GM12878 (cell line): Measurements from ENCODE around the gene POFUT1. TPM values are rescaled to one million over a fixed set of nuclear protein-coding genes. Genes with fewer than 3 reads are reported as not detected.
A peak's percentile ranks its signal among the peaks of the same experiment; 100 is the strongest.

Experiments used
- ATAC-seq: fragments of 200-7000 bp; cut with Tn5 transposase; 3 replicates; pipeline ENCODE4 v1.9.1; 2020; ENCODE audit warnings: mild to moderate bottlenecking, moderate library complexity
- BruUV-seq: library from RNA; stranded (reverse); fragments of 400-500 nt; replicated peaks from 2 replicates; lab custom pipeline; 2021; lab: Mats Ljungman, UMichigan
- CTCF ChIA-PET: fragments of 300-600 bp; sonication (Branson Sonifier 250); formaldehyde crosslinking; extraction: SDS; loops from one replicate; lab custom pipeline; 2021; ENCODE audit warnings: inconsistent platforms; lab: Yijun Ruan, JAX
- POLR2A ChIA-PET: fragments of 350-600 bp; formaldehyde crosslinking; extraction: SDS; loops from one replicate; lab custom pipeline; 2021; ENCODE audit warnings: inconsistent platforms; lab: Charles Lee
- RAD21 ChIA-PET: fragments of 300-600 bp; sonication (Branson Sonifier 250); formaldehyde crosslinking; loops from one replicate; lab custom pipeline; 2023; ENCODE audit warnings: antibody characterized with exemption; ENCODE audit not compliant: unreplicated experiment; lab: Charles Lee
- SMC1A ChIA-PET: fragments of 300-600 bp; sonication (Branson Sonifier 250); formaldehyde crosslinking; loops from one replicate; lab custom pipeline; 2023; ENCODE audit not compliant: unreplicated experiment, uncharacterized antibody; lab: Charles Lee
- DNase-seq: peaks from one replicate; pipeline ENCODE4 v3.0.0-alpha.2; 2011; ENCODE audit warnings: low read depth, low spot score
- FAIRE-seq: peaks from 3 replicates; lab custom pipeline; 2011; peaks lifted over from hg19 to GRCh38; lab: Jason Lieb, UNC
- H2AFZ ChIP-seq: 2 replicates; pipeline ENCODE4 v1.6.0; 2011; ENCODE audit warnings: low read depth, low read length, control low read depth; ENCODE audit not compliant: control insufficient read depth
- H3K27ac ChIP-seq: 2 replicates; pipeline ENCODE4 v1.5.1; 2011; ENCODE audit warnings: control low read depth; ENCODE audit not compliant: control insufficient read depth, insufficient read depth
- H3K27me3 ChIP-seq, 2 experiments: replicated peaks in 1 of 2; 2 replicates each; pipeline versions ENCODE4 v1.6.0 to v1.6.1; 2011; ENCODE audit warnings: low read length in 1 of 2; ENCODE audit not compliant: control insufficient read depth in 2 of 2, insufficient read depth in 2 of 2
- H3K36me3 ChIP-seq, 2 experiments: 2 replicates each; pipeline ENCODE4 v1.5.1; 2011; ENCODE audit warnings: low read length in 1 of 2; ENCODE audit not compliant: control insufficient read depth in 2 of 2, insufficient read depth in 2 of 2
- H3K4me1 ChIP-seq: 2 replicates; pipeline ENCODE4 v1.6.1; 2011; ENCODE audit warnings: mild to moderate bottlenecking, low read length, moderate library complexity, mixed read lengths; ENCODE audit not compliant: control insufficient read depth, insufficient read depth
- H3K4me2 ChIP-seq: 2 replicates; pipeline ENCODE4 v1.6.0; 2011; ENCODE audit warnings: control low read depth; ENCODE audit not compliant: control insufficient read depth, insufficient read depth
- H3K4me3 ChIP-seq: fragments of 200-600 bp; sonication (generic); 2 replicates; pipeline ENCODE4 v1.5.1; 2016
- H3K79me2 ChIP-seq: 2 replicates; pipeline ENCODE4 v1.6.0; 2011; ENCODE audit warnings: low read length; ENCODE audit not compliant: control insufficient read depth, insufficient read depth
- H3K9ac ChIP-seq: 2 replicates; pipeline ENCODE4 v1.8.0; 2011; ENCODE audit warnings: low read length, control low read depth, mixed read lengths; ENCODE audit not compliant: control insufficient read depth, insufficient read depth
- H3K9me3 ChIP-seq: replicated peaks from 3 replicates; pipeline ENCODE4 v1.5.1; 2011; ENCODE audit warnings: mild to moderate bottlenecking, low read length; ENCODE audit not compliant: control insufficient read depth, insufficient read depth
- H4K20me1 ChIP-seq: 2 replicates; pipeline ENCODE4 v1.6.0; 2011; ENCODE audit not compliant: control insufficient read depth, insufficient read depth
- BHLHE40 ChIP-seq, 2 experiments: fragments of 450-650 bp in 1 of 2; IDR thresholded peaks; 2 replicates each; pipeline ENCODE4 v1.6.1; 2011 to 2017; ENCODE audit warnings: low read depth in 2 of 2, borderline replicate concordance in 1 of 2, improper control_type of control experiment in 1 of 2, low read length in 1 of 2, mild to moderate bottlenecking in 1 of 2
- EGR1 ChIP-seq, 2 experiments: IDR thresholded peaks; 1 replicate in 1 of 2; 2 replicates in 1 of 2; pipeline ENCODE4 v1.6.1; 2011 to 2012; ENCODE audit warnings: low read depth in 2 of 2, low read length in 2 of 2, borderline replicate concordance in 1 of 2, mild to moderate bottlenecking in 1 of 2, moderate library complexity in 1 of 2
- HDGF ChIP-seq: fragments of 450-650 bp; IDR thresholded peaks from 2 replicates; pipeline ENCODE4 v1.6.1; 2016; ENCODE audit warnings: antibody characterized with exemption
- MLLT1 ChIP-seq: fragments of 450-650 bp; IDR thresholded peaks from 2 replicates; pipeline ENCODE4 v1.6.1; 2016; ENCODE audit warnings: mild to moderate bottlenecking
- MTA3 ChIP-seq: IDR thresholded peaks from 2 replicates; pipeline ENCODE4 v1.6.1; 2012; ENCODE audit warnings: low read length, inconsistent platforms, borderline replicate concordance
- NFYB ChIP-seq: IDR thresholded peaks from 2 replicates; pipeline ENCODE4 v1.6.1; 2011; ENCODE audit warnings: low read depth, mild to moderate bottlenecking, low read length, improper control_type of control experiment, moderate library complexity; ENCODE audit not compliant: insufficient read depth
- NR2F1 ChIP-seq: fragments of 450-650 bp; conservative IDR thresholded peaks from 2 replicates; pipeline ENCODE4 v1.6.1; 2017; ENCODE audit warnings: mild to moderate bottlenecking
- PML ChIP-seq: IDR thresholded peaks from 2 replicates; pipeline ENCODE4 v1.6.1; 2012; ENCODE audit warnings: low read length, inconsistent platforms
- POLR2A ChIP-seq: IDR thresholded peaks from 2 replicates; pipeline ENCODE4 v1.6.1; 2011; ENCODE audit warnings: low read depth, mild to moderate bottlenecking, low read length
- POLR2AphosphoS5 ChIP-seq: IDR thresholded peaks from 2 replicates; pipeline ENCODE4 v1.6.1; 2011; ENCODE audit warnings: mild to moderate bottlenecking, low read length, inconsistent platforms
- USF2 ChIP-seq: IDR thresholded peaks from 2 replicates; pipeline ENCODE4 v1.6.1; 2011; ENCODE audit warnings: low read depth, low read length, improper control_type of control experiment, borderline replicate concordance
- YY1 ChIP-seq: IDR thresholded peaks from 2 replicates; pipeline ENCODE4 v1.6.1; 2011; ENCODE audit warnings: low read depth, mild to moderate bottlenecking, low read length
- WGBS: methylation state at CpG from one replicate; pipeline ENCODE4 v1.1.6; 2016; ENCODE audit warnings: low lambda C conversion rate; ENCODE audit not compliant: insufficient replicate concordance, insufficient coverage; ENCODE audit errors: missing lambda C conversion rate; 5-methylcytosine and 5-hydroxymethylcytosine counted together
- in situ Hi-C: fragments of 300-500 bp; cut with MboI; formaldehyde crosslinking; loops from 9 replicates; pipeline ENCODE4 v1.14.3; 2018; ENCODE audit warnings: mixed read lengths
- intact Hi-C: fragments of 100-400 bp; cut with micrococcal nuclease; formaldehyde crosslinking; loops from one replicate; pipeline ENCODE4 v1.14.2; 2022; ENCODE audit not compliant: unreplicated experiment
- polyA plus RNA-seq, 11 experiments: library from polyadenylated mRNA; depleted of rRNA in 4 of 11; unstranded in 6 of 11; stranded (reverse) in 5 of 11; fragments of >200 nt; fragmentation: Nextera tagmentation in 4 of 11; fragmentation: Illumina TruSeq in 1 of 11; extraction: Ambion mirVana in 4 of 11; extraction: Trizol in 1 of 11; gene quantifications; 1 replicate in 1 of 11; 2 replicates in 10 of 11; pipeline versions ENCODE4 v1.2.1 to v1.2.3, GENCODE V29; 2011 to 2016; ENCODE audit warnings: inconsistent platforms in 2 of 11, missing spikeins in 2 of 11, low read depth in 1 of 11
- total RNA-seq, 4 experiments: library from RNA; depleted of rRNA in 3 of 4; stranded (reverse); fragments of >200 nt in 3 of 4; fragmentation: Illumina TruSeq in 1 of 4; extraction: Trizol in 1 of 4; gene quantifications; 2 replicates each; pipeline versions ENCODE4 v1.2.1 to v1.2.3, GENCODE V29; 2013 to 2021

The POFUT1 gene
- total and polyA plus RNA-seq, 10 of the 15 experiments (the other 5 are each of a cell fraction or from before 2014, with no cell fraction given): 2.6 to 33.4 (median 23.1) TPM

DNA sequence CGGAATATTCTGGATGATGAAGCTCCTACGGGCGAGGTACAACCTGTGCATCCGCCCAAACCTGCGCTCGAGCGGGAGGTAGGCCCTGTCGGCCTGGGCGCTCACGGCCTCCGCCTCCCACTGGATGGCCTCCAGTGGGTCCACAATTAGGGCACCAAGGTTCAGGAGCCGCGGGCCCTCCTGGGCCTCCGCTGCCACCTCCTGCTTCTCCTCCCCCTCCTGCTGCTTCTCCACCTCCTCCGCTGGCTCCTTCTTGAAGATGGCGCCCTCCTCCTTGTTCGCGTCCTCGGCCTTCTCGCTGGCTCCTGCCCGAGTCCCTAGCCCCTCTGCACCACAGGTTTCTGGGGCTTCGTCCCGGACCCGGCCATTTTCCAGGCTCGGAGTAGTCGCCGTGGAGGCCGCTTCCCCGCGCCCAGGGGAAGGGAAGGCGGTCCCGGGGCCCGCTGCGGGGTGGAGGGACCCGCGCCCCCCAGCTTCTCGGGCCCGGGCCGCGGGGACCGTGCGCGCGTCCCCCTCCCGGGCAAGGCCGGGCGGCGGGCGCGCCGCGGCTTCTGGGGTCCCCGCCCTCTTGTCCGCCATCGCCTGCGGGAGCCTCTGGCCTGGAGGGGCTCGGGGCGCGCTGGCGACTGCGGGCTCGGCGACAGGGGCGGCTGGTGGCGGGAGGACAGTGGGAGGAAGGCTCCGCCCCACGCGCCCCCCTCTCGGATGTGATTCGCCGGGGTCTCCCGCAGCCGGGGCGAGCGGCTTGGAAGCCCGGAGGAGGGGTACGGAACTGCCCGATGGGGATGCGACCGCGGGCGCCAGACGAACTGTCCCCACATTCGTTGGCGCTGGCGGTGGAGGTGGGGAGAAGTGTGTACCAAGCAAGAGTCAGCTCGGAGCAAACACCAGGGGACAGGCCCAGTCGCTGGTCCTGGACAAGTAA is 17.7 kb upstream of the POFUT1 start:
- in situ Hi-C loops: no loop called here
- Histone ChIP-seq H2AFZ (peak overlapping the region; percentile 46), H3K79me2 (no peaks in the 10 kb centered on the region), H3K9ac (peak overlapping the region; percentile 43; the same call in 1 of the 2 replicates), H4K20me1 (no peaks in the 10 kb centered on the region; the same call in 1 of the 2 replicates), H3K36me3 (peaks cover under 1 to 12% of the 10 kb centered on the region in 2 experiments; a peak in 2 of 4 replicates), H3K4me2 (peak overlapping the region; percentile 66), H3K27me3 (no peaks in the 10 kb centered on the region), H3K4me1 (no peaks in the 10 kb centered on the region), H3K9me3 (no peaks in the 10 kb centered on the region), H3K4me3 (peak overlapping the region; percentile 29; the same call in 1 of the 2 replicates), H3K27ac (no peak overlapping the region)
- intact Hi-C loops: no loop called here
- FAIRE-seq (no peak), DNase-seq (no peak), ATAC-seq (peak; percentile 22; the same call in 2 of the 3 replicates)
- ChIA-PET CTCF (interaction anchor here (0.6 to 1.6 kb wide), 3 partner anchors 11 to 484 kb away, joined by 3 to 4 read pairs (median 4); partner anchors contain the start of gene C20orf203), SMC1A (no interaction called here), POLR2A (no interaction called here), RAD21 (no interaction called here)
- 0 out of 4 replicates have a peak, but pooled peaks of 1 of the 2 experiments have one; percentile 3 for TF ChIP-seq BHLHE40 (IDR thresholded peaks at IDR 0.05; ENCODE audit: borderline replicate concordance in 1 of 2, low read depth in 2 of 2, low read length in 1 of 2)
- TF ChIP-seq NR2F1: no peak
- peak; percentile 47 for TF ChIP-seq POLR2A
- 0 out of 2 replicates have a peak, but pooled peaks have one; percentile 20 for TF ChIP-seq MLLT1
- TF ChIP-seq POLR2AphosphoS5: 0 out of 2 replicates have a peak, but pooled peaks have one; percentile 27
- peak; percentile 42; the same call in 1 of the 2 replicates for TF ChIP-seq HDGF
- TF ChIP-seq PML: peak; percentile 63; the same call in 1 of the 2 replicates
- TF ChIP-seq YY1: peak; percentile 39; the same call in 1 of the 2 replicates
- no peak for TF ChIP-seq USF2
- no peak for TF ChIP-seq NFYB
- 0 out of 2 replicates have a peak, but pooled peaks have one; percentile 42 for TF ChIP-seq MTA3
- TF ChIP-seq EGR1 (IDR thresholded peaks at IDR 0.05; ENCODE audit: borderline replicate concordance in 1 of 2, low read depth in 2 of 2, low read length in 2 of 2): peak in 1 of 2 experiments; percentile 12; a peak in 1 of 3 replicates
- WGBS: 23% methylated on average over 70 of the region's 88 CpGs
- BruUV-seq: no TSS peak
